Measurements from ENCODE around the gene MAP3K10.

MAP3K10 gene

DNA sequence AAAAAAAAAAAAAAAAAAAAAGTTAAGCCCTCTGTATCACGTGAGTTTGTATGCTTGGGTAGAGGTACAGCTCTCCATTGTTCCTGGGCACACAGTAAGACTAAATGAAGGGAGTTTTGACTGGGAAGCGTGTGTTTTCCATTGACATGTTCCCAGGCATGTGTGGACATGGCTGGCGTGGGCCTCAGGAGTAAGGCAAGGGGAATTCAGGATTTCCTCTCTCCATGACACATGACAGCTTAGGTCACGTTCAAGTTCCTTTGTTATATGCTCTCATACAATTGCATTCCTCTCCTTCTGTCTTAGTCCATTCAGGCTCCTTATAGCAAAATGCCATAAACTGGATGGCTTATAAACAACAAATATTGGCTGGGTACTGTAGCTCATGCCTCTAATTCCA is 17.1 kb upstream of the MAP3K10 start:
- ATAC-seq (no peak), DNase-seq (no peak)

DNA sequence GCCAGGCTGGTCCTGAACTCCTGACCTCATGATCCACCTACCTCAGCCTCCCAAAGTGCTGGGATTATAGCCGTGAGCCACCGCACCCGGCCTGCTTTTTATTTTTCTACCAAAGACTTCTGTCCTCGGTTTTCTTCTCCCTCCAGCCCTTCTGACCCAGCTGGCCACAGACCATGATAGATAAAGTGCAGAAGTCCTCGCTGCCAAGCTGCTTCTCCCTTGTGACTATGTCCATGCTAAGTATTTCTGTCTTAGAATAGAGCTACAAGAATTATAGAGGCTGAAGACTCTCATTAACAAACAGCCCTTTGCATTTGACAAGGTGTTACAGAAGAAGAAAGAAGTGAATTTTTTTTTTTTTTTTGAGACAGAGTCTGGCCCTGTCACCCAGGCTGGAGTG is 15.4 kb upstream of the MAP3K10 start:
- ATAC-seq (no peak), DNase-seq (no peak)

DNA sequence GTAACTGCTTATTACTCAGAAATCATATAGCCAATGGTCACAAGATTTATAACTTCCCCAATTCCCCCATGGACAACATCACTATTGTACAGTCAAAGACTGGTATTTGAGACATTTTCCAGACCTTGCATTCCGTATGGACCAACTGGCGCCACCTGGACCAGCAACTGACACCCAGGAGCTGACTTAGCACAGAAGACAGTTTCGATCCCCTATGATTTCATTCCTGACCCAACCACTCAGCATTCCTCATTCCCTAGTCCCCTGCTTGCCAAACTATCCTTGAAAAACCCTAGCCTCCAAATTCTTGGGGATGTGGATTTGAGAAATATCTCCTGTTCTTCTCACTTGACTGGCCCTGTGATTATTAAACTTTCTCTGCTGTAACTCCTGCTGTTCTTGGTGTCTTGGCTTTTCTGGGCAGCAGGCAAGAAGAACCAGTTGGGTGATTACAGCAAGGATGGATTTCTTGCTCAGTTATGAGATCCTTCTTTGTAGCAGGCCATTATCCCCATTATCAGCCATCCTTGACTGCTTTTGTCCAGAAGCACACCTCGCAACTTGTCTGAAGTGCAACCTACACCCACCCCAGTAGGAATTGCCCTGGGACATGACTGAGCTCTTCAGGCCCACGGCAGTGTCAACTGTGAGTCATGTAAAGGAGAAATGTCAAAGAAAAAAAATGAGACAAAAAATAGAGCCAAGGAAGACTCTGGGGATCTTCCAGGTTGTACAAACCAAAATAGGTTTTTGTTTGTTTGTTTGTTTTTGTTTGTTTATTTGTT is 13.7 kb upstream of the MAP3K10 start:
- DNase-seq, result no peak

GRCh38 chr19:40178756-40179155 is 12.5 kb upstream of the MAP3K10 start:
- ATAC-seq, result no peak
- DNase-seq, result no peak

More for the DNA sequence above, 13.7 kb upstream of the MAP3K10 start:
- no peak for ATAC-seq

GRCh38 chr19:40184273-40184672 is 7.0 kb upstream of the MAP3K10 start:
- DNase-seq (no peak), ATAC-seq (no peak)

- ATAC-seq, result peak; percentile 17
- peak; percentile 39 for DNase-seq
These were observed 815 bp downstream of the MAP3K10 start for GRCh38 chr19:40191836-40192646.

DNA sequence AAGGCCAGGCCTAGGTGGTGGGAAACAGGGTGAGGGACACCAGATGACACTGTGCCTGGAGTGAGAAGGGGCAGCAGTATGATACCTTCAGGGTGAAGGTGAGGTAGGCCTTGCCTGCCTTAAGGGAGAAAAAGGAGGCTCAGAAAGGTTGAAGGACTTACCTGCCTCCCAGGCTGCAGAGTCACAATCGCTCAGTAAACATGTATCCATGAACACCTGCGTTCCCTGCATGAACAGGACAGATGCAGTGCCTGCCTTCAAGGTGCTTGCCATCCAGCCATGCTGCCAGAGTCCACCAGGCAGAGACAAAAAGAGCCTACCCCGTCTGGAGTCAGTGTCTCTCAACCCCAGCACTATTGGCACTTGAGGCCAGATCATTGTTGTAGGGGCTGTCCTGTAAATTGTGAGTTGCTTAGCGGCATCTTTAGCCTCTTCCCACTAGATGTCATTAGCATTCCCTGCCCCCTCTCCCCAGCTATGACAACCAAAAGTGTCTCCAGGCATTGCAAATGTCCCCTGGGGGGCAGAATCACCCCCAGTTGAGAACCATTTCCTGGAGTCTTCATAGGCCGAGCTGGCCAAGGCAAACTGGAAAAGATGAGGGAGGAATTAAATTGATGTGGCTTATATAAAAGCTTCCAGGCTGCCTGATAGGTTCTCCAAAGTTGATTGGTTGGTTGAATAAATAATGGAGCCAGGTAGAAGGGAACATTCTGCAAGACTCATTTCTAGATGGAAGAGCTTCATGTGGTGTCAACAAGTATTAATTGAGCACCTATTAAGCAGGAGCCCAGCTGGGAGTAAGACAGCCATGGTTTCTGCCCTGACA is 1.7 kb downstream of the MAP3K10 start:
- ATAC-seq, result no peak
- DNase-seq, result no peak

GRCh38 chr19:40193587-40193849 is 2.3 kb downstream of the MAP3K10 start:
- ATAC-seq (no peak), DNase-seq (no peak)

- ATAC-seq, result no peak
- DNase-seq, result no peak
These were observed 7.2 kb downstream of the MAP3K10 start for GRCh38 chr19:40198272-40198990.

- ATAC-seq (no peak), DNase-seq (no peak)
These were observed 9.3 kb downstream of the MAP3K10 start for GRCh38 chr19:40200341-40201099.

DNA sequence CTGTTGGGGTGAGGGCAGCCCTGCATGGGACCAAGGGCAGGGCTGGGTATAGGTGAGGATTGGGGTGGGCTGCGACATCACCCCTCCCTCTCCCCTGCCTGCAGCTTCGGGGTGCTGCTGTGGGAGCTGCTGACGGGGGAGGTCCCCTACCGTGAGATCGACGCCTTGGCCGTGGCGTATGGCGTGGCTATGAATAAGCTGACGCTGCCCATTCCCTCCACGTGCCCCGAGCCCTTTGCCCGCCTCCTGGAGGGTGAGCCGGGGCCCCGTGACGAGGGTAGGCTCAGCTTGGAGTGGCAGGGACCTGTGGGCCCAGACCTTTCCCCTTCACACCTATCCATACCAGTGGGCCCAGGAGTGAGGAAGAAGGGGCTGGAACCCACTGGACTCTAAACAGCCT is 13.2 kb downstream of the MAP3K10 start:
- DNase-seq (no peak), ATAC-seq (no peak)

DNA sequence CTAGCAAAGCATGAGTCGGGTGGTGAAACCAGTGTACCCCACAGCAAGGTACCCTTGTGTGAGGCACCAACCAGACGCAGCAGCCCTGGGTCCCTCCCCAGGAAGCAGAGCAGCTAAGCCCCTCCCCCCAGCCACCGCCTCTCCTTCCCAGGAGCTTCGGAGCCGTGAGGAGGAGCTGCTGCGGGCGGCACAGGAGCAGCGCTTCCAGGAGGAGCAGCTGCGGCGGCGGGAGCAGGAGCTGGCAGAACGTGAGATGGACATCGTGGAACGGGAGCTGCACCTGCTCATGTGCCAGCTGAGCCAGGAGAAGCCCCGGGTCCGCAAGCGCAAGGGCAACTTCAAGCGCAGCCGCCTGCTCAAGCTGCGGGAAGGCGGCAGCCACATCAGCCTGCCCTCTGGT is 14.5 kb downstream of the MAP3K10 start:
- no peak for ATAC-seq

GRCh38 chr19:40208602-40209001 is 17.4 kb downstream of the MAP3K10 start:
- ATAC-seq, result no peak
- no peak for DNase-seq

More for the DNA sequence above, 14.5 kb downstream of the MAP3K10 start:
- no peak for DNase-seq

GRCh38 chr19:40210889-40211288 is 19.7 kb downstream of the MAP3K10 start:
- ATAC-seq (no peak), DNase-seq (no peak)

- ATAC-seq (no peak), DNase-seq (no peak)
These were observed 22.1 kb downstream of the MAP3K10 start for GRCh38 chr19:40213251-40213829.

DNA sequence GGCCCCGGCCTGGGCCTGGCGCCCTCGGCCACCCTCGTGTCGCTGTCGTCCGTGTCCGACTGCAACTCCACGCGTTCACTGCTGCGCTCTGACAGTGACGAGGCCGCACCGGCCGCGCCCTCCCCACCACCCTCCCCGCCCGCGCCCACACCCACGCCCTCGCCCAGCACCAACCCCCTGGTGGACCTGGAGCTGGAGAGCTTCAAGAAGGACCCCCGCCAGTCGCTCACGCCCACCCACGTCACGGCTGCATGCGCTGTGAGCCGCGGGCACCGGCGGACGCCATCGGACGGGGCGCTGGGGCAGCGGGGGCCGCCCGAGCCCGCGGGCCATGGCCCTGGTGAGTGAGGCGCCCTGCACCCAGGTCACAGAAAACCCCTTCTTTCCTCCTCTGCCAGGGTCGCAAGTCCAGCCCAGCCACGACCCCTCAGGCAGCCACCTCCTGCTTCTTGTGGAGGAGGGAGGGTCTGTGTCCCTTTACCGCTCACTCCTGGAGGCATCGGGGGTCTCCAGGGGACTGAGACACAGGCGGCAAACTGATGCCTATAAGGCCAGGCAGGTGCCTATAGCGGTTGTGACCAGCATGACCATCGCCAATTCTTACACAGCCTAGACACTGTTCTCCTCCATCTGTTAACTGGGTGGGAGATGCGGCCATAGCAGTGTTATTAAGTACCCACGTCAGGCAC is 22.8 kb downstream of the MAP3K10 start:
- DNase-seq, result no peak
- no peak for ATAC-seq

- no peak for DNase-seq
- no peak for ATAC-seq
These were observed 23.7 kb downstream of the MAP3K10 start for GRCh38 chr19:40214936-40215335.

GRCh38 chr19:40216013-40216776 is 25.0 kb downstream of the MAP3K10 start:
- ATAC-seq (no peak), DNase-seq (no peak)

GRCh38 chr19:40216777-40217026 is 25.5 kb downstream of the MAP3K10 start:
- ATAC-seq, result no peak
- DNase-seq, result no peak
